GM23248 (cell line): ENCODE measurements around the gene PSMG3.

Source experiments
- EZH2 ChIP-seq: fragments of 200-600 bp; sonication (generic); IDR thresholded peaks from 2 replicates; pipeline ENCODE4 v1.6.1; 2018; ENCODE audit warnings: antibody characterized with exemption, mild to moderate bottlenecking; ENCODE audit not compliant: insufficient read depth, poor library complexity, severe bottlenecking
- EZH2phosphoT487 ChIP-seq: fragments of 200-600 bp; sonication (generic); IDR thresholded peaks from 2 replicates; pipeline ENCODE4 v1.6.1; 2018; ENCODE audit warnings: antibody characterized with exemption, moderate library complexity, mild to moderate bottlenecking, low read depth; ENCODE audit not compliant: insufficient read depth

- TF ChIP-seq EZH2 (no peak), EZH2phosphoT487 (no peak)
These were observed 31.2 kb downstream of the PSMG3 start for GRCh38 chr7:1538544-1539180.
